Heart left ventricle (tissue), 13 donors: Measurements from ENCODE around the gene PPIG.

Source experiments
- POLR2A ChIP-seq, 2 donors: fragments of 450-650 bp; IDR thresholded peaks; one replicate each; pipeline ENCODE4 v1.6.1; 2017; ENCODE audit warnings: antibody characterized with exemption in 2 of 2, mild to moderate bottlenecking in 2 of 2, moderate library complexity in 2 of 2
- TF ChIP-seq, protein P1 (sequence below), 12 donors: fragments of 200-600 bp; sonication (generic) in 4 of 12; IDR thresholded peaks; one replicate each; pipeline versions ENCODE4 v1.5.0 to v1.8.0; 2018 to 2022; ENCODE audit warnings: antibody characterized with exemption in 12 of 12, mild to moderate bottlenecking in 5 of 12
- donor health status: ischemic (EF 13 %, LVEDD 7.1; RV severe dilation, severe dysfunction).
- donor health status: DM: no; HTN: yes; CAD: no.
- donor health status: DM: no; HTN: no; CAD: no.
- donor health status: ischemic (EF 25% LVEDD 6.9; RV normal size, moderate dysfunction).
- donor health status: ischemic (EF 25% LVEDD 5.7; RV mildly dilated, moderate dysfunction).
- donor health status: ischemic (EF 35%, LVEDD 5.7; RV mildly dilated, moderate dysfunction).
- donor health status: nonischemic (EF 11% LVEDD 7.7; RV severe dilation, severe dysfunction).
- donor health status: DM: yes; HTN: yes; CAD: no.
- donor health status: PGD.
- donor health status: ischemic (EF 29% LVEDD 5.4; RV normal size, mild dysfunction).
- donor health status: nonischemic (EF 23%, LVEDD 6.1; RV moderate dilation, normal function).

DNA sequence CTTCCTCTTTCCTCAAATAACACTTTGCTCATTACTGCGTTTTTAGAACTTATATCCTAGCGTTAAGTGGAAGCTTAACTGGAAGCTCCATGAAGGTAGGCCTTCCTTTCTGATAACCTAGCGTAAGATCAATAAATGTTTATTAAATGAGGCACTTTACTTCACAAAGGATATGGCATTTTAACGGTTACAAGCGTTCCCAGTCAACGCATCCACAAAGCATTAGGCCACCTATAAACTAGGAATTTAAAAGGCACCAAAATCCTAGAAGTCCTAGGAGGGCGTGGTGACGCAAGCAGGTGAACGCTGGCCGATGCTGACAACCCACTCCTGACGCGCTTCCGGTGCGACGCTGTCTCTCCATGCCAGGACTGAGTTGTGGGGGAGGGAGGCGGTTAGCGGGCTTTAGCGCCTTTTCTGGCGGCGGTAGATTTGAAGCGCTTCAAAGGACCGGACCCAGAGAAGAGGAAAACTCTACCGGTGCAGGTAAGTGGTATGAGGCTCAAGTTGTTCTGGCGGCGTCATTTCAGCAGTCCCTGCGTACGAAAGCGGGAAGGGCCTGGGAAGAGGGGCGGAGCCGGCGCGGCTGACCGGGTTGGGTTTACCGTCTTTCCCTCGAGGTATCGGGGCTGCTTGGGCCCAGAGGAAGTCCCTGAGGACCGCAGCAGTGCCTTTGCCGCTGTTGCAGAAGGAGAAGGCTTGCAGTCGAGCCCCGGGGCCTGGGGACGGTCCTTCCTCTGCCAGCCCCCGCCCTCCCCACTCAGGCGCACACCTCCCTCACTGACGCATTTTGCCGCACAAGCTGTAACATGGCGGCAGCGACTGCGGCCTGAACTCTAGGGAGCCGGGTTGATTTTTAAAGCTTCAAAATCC, at the start of gene PPIG:
- TF ChIP-seq, protein P1, sequence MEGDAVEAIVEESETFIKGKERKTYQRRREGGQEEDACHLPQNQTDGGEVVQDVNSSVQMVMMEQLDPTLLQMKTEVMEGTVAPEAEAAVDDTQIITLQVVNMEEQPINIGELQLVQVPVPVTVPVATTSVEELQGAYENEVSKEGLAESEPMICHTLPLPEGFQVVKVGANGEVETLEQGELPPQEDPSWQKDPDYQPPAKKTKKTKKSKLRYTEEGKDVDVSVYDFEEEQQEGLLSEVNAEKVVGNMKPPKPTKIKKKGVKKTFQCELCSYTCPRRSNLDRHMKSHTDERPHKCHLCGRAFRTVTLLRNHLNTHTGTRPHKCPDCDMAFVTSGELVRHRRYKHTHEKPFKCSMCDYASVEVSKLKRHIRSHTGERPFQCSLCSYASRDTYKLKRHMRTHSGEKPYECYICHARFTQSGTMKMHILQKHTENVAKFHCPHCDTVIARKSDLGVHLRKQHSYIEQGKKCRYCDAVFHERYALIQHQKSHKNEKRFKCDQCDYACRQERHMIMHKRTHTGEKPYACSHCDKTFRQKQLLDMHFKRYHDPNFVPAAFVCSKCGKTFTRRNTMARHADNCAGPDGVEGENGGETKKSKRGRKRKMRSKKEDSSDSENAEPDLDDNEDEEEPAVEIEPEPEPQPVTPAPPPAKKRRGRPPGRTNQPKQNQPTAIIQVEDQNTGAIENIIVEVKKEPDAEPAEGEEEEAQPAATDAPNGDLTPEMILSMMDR (IDR thresholded peaks at IDR 0.05) = no peak
- no peak for TF ChIP-seq POLR2A (IDR thresholded peaks at IDR 0.05)
